Measurements from ENCODE around the gene CBX8.

DNA sequence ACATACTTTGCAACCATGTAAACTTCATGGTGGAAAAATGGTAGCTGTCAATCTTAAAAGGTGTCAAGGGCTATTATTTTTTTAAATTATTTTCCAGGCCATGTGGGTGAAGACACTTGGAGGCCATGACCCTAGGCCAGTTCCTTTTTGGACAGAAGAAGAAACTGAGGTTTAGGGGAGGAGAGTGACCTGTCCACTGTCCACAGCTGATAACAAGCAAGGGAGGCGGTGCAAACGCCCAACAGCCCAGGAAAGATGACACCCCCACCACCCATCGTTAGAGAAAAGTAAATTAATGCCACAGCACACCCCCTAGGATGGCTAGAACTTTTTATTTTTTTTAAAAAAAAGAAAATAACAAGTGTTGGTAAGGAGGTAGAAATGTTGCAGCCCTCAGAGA, 46.9 kb downstream of the CBX8 start:
- TF ChIP-seq, protein P1, sequence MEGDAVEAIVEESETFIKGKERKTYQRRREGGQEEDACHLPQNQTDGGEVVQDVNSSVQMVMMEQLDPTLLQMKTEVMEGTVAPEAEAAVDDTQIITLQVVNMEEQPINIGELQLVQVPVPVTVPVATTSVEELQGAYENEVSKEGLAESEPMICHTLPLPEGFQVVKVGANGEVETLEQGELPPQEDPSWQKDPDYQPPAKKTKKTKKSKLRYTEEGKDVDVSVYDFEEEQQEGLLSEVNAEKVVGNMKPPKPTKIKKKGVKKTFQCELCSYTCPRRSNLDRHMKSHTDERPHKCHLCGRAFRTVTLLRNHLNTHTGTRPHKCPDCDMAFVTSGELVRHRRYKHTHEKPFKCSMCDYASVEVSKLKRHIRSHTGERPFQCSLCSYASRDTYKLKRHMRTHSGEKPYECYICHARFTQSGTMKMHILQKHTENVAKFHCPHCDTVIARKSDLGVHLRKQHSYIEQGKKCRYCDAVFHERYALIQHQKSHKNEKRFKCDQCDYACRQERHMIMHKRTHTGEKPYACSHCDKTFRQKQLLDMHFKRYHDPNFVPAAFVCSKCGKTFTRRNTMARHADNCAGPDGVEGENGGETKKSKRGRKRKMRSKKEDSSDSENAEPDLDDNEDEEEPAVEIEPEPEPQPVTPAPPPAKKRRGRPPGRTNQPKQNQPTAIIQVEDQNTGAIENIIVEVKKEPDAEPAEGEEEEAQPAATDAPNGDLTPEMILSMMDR (IDR thresholded peaks at IDR 0.05), result no peak
- no peak for TF ChIP-seq POLR2A (IDR thresholded peaks at IDR 0.05)

All from body of pancreas (tissue), 4 donors.